PC-3 (cell line): ENCODE data around the gene ELP5. TPM values are rescaled to one million over a fixed set of nuclear protein-coding genes. Genes with fewer than 3 reads are reported as not detected.

Experiments
- ATAC-seq: fragments of 200-7000 bp; cut with Tn5 transposase; 2 replicates; pipeline ENCODE4 v1.9.1; 2020; ENCODE audit warnings: mild to moderate bottlenecking, moderate library complexity
- BruUV-seq: library from RNA; stranded (reverse); fragments of 400-500 nt; replicated peaks from 2 replicates; lab custom pipeline; 2021; lab: Mats Ljungman, UMichigan
- CTCF ChIA-PET: fragments of 300-600 bp; sonication (Branson Sonifier 250); formaldehyde crosslinking; loops from one replicate; lab custom pipeline; 2022; ENCODE audit warnings: antibody characterized with exemption; lab: Charles Lee
- POLR2A ChIA-PET: fragments of 300-600 bp; sonication (Branson Sonifier 250); formaldehyde crosslinking; loops from one replicate; lab custom pipeline; 2022; ENCODE audit warnings: antibody characterized with exemption; ENCODE audit not compliant: unreplicated experiment; lab: Charles Lee
- DNase-seq: peaks from one replicate; pipeline ENCODE4 v3.0.0-alpha.2; 2015
- H2AFZ ChIP-seq: fragments of 300-600 bp; sonication (generic); 2 replicates; pipeline ENCODE4 v1.6.0; 2016; ENCODE audit warnings: antibody characterized with exemption, low read length
- H3F3A ChIP-seq: fragments of 300-600 bp; sonication (generic); one replicate; pipeline ENCODE4 v1.6.0; 2017; ENCODE audit warnings: antibody characterized with exemption, low read length, control low read depth, mild to moderate bottlenecking; ENCODE audit not compliant: unreplicated experiment
- H3K27ac ChIP-seq: fragments of 300-600 bp; sonication (generic); 2 replicates; pipeline ENCODE4 v1.5.1; 2016; ENCODE audit warnings: mild to moderate bottlenecking, low read length
- H3K27me3 ChIP-seq: fragments of 300-600 bp; sonication (generic); 2 replicates; pipeline ENCODE4 v1.6.1; 2016; ENCODE audit warnings: low read length, mixed read lengths
- H3K36me3 ChIP-seq: fragments of 300-600 bp; sonication (generic); 2 replicates; pipeline ENCODE4 v1.6.1; 2016; ENCODE audit warnings: low read depth, mixed run types, low read length, mixed read lengths
- H3K4me1 ChIP-seq: fragments of 300-600 bp; sonication (generic); 2 replicates; pipeline ENCODE4 v1.5.1; 2016; ENCODE audit warnings: low read length; ENCODE audit not compliant: insufficient read depth
- H3K4me2 ChIP-seq: fragments of 300-600 bp; sonication (generic); 2 replicates; pipeline ENCODE4 v1.6.0; 2016; ENCODE audit warnings: low read length
- H3K4me3 ChIP-seq: fragments of 300-600 bp; sonication (generic); 2 replicates; pipeline ENCODE4 v1.5.1; 2016; ENCODE audit warnings: mild to moderate bottlenecking, low read length, mixed read lengths
- H3K79me2 ChIP-seq: fragments of 300-600 bp; sonication (generic); 2 replicates; pipeline ENCODE4 v1.6.1; 2017; ENCODE audit warnings: low read length, mixed read lengths
- H3K9ac ChIP-seq: fragments of 300-600 bp; sonication (generic); 2 replicates; pipeline ENCODE4 v1.6.0; 2016; ENCODE audit warnings: mild to moderate bottlenecking, low read length
- H3K9me2 ChIP-seq: fragments of 300-600 bp; sonication (generic); replicated peaks from 2 replicates; pipeline ENCODE4 v1.6.1; 2016; ENCODE audit warnings: mixed run types, low read length, mixed read lengths
- H3K9me3 ChIP-seq: fragments of 300-600 bp; sonication (generic); 2 replicates; pipeline ENCODE4 v1.6.1; 2016; ENCODE audit warnings: low read length, mixed read lengths
- H4K20me1 ChIP-seq: fragments of 300-600 bp; sonication (generic); 2 replicates; pipeline ENCODE4 v1.6.1; 2016; ENCODE audit warnings: low read length, mixed read lengths
- EZH2 ChIP-seq: fragments of 300-600 bp; sonication (generic); IDR thresholded peaks from one replicate; pipeline ENCODE4 v1.6.1; 2017; ENCODE audit warnings: antibody characterized with exemption, mild to moderate bottlenecking, low read length; ENCODE audit not compliant: unreplicated experiment
- EZH2phosphoT487 ChIP-seq: fragments of 300-600 bp; sonication (generic); IDR thresholded peaks from 2 replicates; pipeline ENCODE4 v1.6.1; 2018; ENCODE audit warnings: mild to moderate bottlenecking, antibody characterized with exemption, low read length, borderline replicate concordance
- intact Hi-C: fragments of 100-400 bp; cut with micrococcal nuclease; formaldehyde crosslinking; loops from 2 replicates; pipeline ENCODE4 v1.9.0; 2023
- total RNA-seq: library from RNA; depleted of rRNA; stranded (reverse); fragments of >200 nt; gene quantifications from 2 replicates; pipeline ENCODE4 v1.2.3, GENCODE V29; 2014
- TF ChIP-seq, protein P1 (sequence below): fragments of 300-600 bp; sonication (generic); conservative IDR thresholded peaks from 2 replicates; pipeline ENCODE4 v1.5.1; 2017; ENCODE audit warnings: antibody characterized with exemption, low read depth, mild to moderate bottlenecking, low read length

Gene ELP5
- total RNA-seq, 1 experiment from 2014 or later, result 67.5 TPM

GRCh38 chr17:7292194-7292593 is 40.2 kb downstream of the ELP5 start:
- Histone ChIP-seq H3K9ac (no peak overlapping the region), H3K4me3 (no peak overlapping the region), H3K27ac (no peak overlapping the region), H4K20me1 (no peaks in the 10 kb centered on the region), H2AFZ (no peak overlapping the region), H3K9me2 (no peaks in the 10 kb centered on the region), H3F3A (no peaks in the 10 kb centered on the region), H3K4me2 (no peak overlapping the region), H3K27me3 (no peaks in the 10 kb centered on the region), H3K4me1 (peaks cover 7% of the 10 kb centered on the region; the same call in 1 of the 2 replicates), H3K9me3 (no peaks in the 10 kb centered on the region), H3K36me3 (no peaks in the 10 kb centered on the region), H3K79me2 (no peaks in the 10 kb centered on the region)
- ChIA-PET POLR2A (no interaction called here), CTCF (interaction anchor here (0.7 kb wide), 1 partner anchor 10 kb away, joined by 3 read pairs; no protein-coding TSS in a partner anchor)
- DNase-seq, result no peak
- TF ChIP-seq EZH2phosphoT487 (no peak), EZH2 (no peak)
- TF ChIP-seq, protein P1, sequence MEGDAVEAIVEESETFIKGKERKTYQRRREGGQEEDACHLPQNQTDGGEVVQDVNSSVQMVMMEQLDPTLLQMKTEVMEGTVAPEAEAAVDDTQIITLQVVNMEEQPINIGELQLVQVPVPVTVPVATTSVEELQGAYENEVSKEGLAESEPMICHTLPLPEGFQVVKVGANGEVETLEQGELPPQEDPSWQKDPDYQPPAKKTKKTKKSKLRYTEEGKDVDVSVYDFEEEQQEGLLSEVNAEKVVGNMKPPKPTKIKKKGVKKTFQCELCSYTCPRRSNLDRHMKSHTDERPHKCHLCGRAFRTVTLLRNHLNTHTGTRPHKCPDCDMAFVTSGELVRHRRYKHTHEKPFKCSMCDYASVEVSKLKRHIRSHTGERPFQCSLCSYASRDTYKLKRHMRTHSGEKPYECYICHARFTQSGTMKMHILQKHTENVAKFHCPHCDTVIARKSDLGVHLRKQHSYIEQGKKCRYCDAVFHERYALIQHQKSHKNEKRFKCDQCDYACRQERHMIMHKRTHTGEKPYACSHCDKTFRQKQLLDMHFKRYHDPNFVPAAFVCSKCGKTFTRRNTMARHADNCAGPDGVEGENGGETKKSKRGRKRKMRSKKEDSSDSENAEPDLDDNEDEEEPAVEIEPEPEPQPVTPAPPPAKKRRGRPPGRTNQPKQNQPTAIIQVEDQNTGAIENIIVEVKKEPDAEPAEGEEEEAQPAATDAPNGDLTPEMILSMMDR, result no peak
- intact Hi-C loops, result no loop called here
- BruUV-seq, result no TSS peak
- ATAC-seq, result no peak

DNA sequence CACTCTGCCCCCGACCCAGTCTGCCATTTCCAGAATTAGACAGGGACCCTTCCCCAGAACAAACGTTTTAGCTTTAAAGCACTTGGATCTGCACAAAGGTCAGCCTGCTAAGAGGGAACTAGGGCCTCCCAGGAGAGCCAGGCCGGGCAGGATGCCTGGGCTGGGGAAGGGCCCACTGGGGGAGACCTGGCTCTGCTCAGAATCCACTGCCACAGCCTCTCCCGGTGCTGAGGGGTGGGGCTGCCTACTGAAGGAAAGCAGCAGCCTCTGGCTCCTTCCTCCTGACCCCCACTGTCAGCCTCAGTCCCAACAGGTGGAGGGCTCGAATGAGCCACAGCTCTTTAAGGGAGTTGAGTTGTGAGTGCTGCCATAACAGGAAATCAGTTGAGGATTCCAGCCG is 40.7 kb downstream of the ELP5 start:
- Histone ChIP-seq H3K79me2 (no peaks in the 10 kb centered on the region), H3K4me2 (no peak overlapping the region), H3K4me1 (peaks cover 7% of the 10 kb centered on the region; the same call in 1 of the 2 replicates), H3K36me3 (no peaks in the 10 kb centered on the region), H3K27ac (no peak overlapping the region), H3K9me3 (no peaks in the 10 kb centered on the region), H4K20me1 (no peaks in the 10 kb centered on the region), H2AFZ (no peak overlapping the region), H3K9ac (no peak overlapping the region), H3K27me3 (no peaks in the 10 kb centered on the region), H3K4me3 (no peak overlapping the region), H3K9me2 (no peaks in the 10 kb centered on the region), H3F3A (no peaks in the 10 kb centered on the region)
- TF ChIP-seq EZH2 (no peak), EZH2phosphoT487 (no peak)
- TF ChIP-seq, protein P1, result no peak
- ATAC-seq (no peak), DNase-seq (no peak)
- no TSS peak for BruUV-seq
- POLR2A ChIA-PET, result no interaction called here
- intact Hi-C loops, result no loop called here
- CTCF ChIA-PET, result no interaction called here

GRCh38 chr17:7293159-7293558 is 41.1 kb downstream of the ELP5 start:
- H3K4me1 ChIP-seq, result peaks cover 7% of the 10 kb centered on the region; the same call in 1 of the 2 replicates
- no peak overlapping the region for H3K27ac ChIP-seq
- no peaks in the 10 kb centered on the region for H3F3A ChIP-seq
- no peak for TF ChIP-seq EZH2
- TF ChIP-seq, protein P1, result no peak
- TF ChIP-seq EZH2phosphoT487, result no peak
- H3K4me2 ChIP-seq, result no peak overlapping the region
- H3K27me3 ChIP-seq, result no peaks in the 10 kb centered on the region
- H3K9me3 ChIP-seq, result no peaks in the 10 kb centered on the region
- no peak overlapping the region for H3K4me3 ChIP-seq
- no peaks in the 10 kb centered on the region for H4K20me1 ChIP-seq
- ChIA-PET CTCF (no interaction called here), POLR2A (no interaction called here)
- BruUV-seq, result no TSS peak
- H3K9me2 ChIP-seq, result no peaks in the 10 kb centered on the region
- no peak overlapping the region for H2AFZ ChIP-seq
- intact Hi-C loops, result no loop called here
- DNase-seq (no peak), ATAC-seq (no peak)
- no peaks in the 10 kb centered on the region for H3K79me2 ChIP-seq
- H3K36me3 ChIP-seq, result no peaks in the 10 kb centered on the region
- H3K9ac ChIP-seq, result no peak overlapping the region
